ENCODE data around the gene ECE2.
"Not testable (repeated sequence)": the region's sequence is repeated elsewhere in the genome, so short reads cannot be mapped to it uniquely, and the experiment has no call there.

The ECE2 gene

GRCh38 chr3:184336547-184337398 lies 61.0 kb downstream of the ECE2 start:
- DNase-seq (ENCODE audit: low spot score), result peak; percentile 61

- DNase-seq (ENCODE audit: low spot score), result no peak
Observed at GRCh38 chr3:184337399-184337714, 61.5 kb downstream of the ECE2 start, which contains the start of gene FAM131A. Gene FAM131A, plus strand, starts transcription at chr3:184337600. Its CDS starts 31 bp downstream, at chr3:184337631.

GRCh38 chr3:184337981-184338380 lies 62.2 kb downstream of the ECE2 start:
- no peak for DNase-seq (ENCODE audit: low spot score)

GRCh38 chr3:184338511-184338945 lies 62.7 kb downstream of the ECE2 start:
- DNase-seq (ENCODE audit: low spot score), result peak; percentile 92

GRCh38 chr3:184339001-184339400 lies 63.2 kb downstream of the ECE2 start:
- DNase-seq (ENCODE audit: low spot score), result no peak

GRCh38 chr3:184339451-184340135 lies 63.8 kb downstream of the ECE2 start:
- not testable (repeated sequence) for DNase-seq (ENCODE audit: low spot score)

- no peak for DNase-seq (ENCODE audit: low spot score)
Observed at GRCh38 chr3:184341925-184342324, 66.1 kb downstream of the ECE2 start.

All from ecto neural progenitor cell (in vitro differentiated cells).